HEK293 (cell line): ENCODE measurements around the gene OR2A14.

Experiments
- HOXD13 ChIP-seq: sonication (generic); formaldehyde crosslinking; IDR thresholded peaks from 2 replicates; pipeline ENCODE4 v1.8.0; 2022; ENCODE audit warnings: missing genetic modification reagents, borderline replicate concordance
- OVOL3 ChIP-seq: fragments of 450-650 bp; formaldehyde crosslinking; IDR thresholded peaks from 2 replicates; pipeline ENCODE4 v1.5.1; 2016; ENCODE audit warnings: missing biosample characterization, missing genetic modification characterization
- SP2 ChIP-seq: fragments of 450-650 bp; formaldehyde crosslinking; IDR thresholded peaks from 2 replicates; pipeline ENCODE4 v1.5.1; 2016; ENCODE audit warnings: missing biosample characterization, missing genetic modification characterization
- ZBTB11 ChIP-seq: fragments of 450-650 bp; formaldehyde crosslinking; conservative IDR thresholded peaks from 2 replicates; pipeline ENCODE4 v1.5.1; 2016; ENCODE audit warnings: low read depth, missing biosample characterization, missing genetic modification characterization
- ZBTB17 ChIP-seq: fragments of 450-650 bp; formaldehyde crosslinking; IDR thresholded peaks from 2 replicates; pipeline ENCODE4 v1.5.1; 2016; ENCODE audit warnings: missing biosample characterization, missing genetic modification characterization
- ZNF274 ChIP-seq, 2 experiments: fragments of 200-500 bp in 1 of 2; fragments of 450-650 bp in 1 of 2; sonication (Bioruptor generic) in 1 of 2; formaldehyde crosslinking in 1 of 2; IDR thresholded peaks; 2 replicates each; pipeline versions ENCODE4 v1.5.1 to v1.6.1; 2014 to 2016; ENCODE audit warnings: borderline replicate concordance in 1 of 2, inconsistent platforms in 1 of 2, low read length in 1 of 2, missing biosample characterization in 1 of 2, missing genetic modification characterization in 1 of 2
- ZNF670 ChIP-seq: fragments of 450-650 bp; formaldehyde crosslinking; IDR thresholded peaks from 2 replicates; pipeline ENCODE4 v1.5.1; 2016; ENCODE audit warnings: missing biosample characterization, missing genetic modification characterization, low read depth
- ZSCAN23 ChIP-seq: fragments of 450-650 bp; formaldehyde crosslinking; IDR thresholded peaks from 2 replicates; pipeline ENCODE4 v1.5.1; 2016; ENCODE audit warnings: missing biosample characterization, missing genetic modification characterization
- TF ChIP-seq, protein P1 (sequence below): fragments of 450-650 bp; formaldehyde crosslinking; IDR thresholded peaks from 2 replicates; pipeline ENCODE4 v1.5.1; 2016; ENCODE audit warnings: missing biosample characterization, missing genetic modification characterization
- TF ChIP-seq, protein P2 (sequence below): fragments of 450-650 bp; formaldehyde crosslinking; IDR thresholded peaks from 2 replicates; pipeline ENCODE4 v1.5.1; 2016; ENCODE audit warnings: missing biosample characterization, missing genetic modification characterization

DNA sequence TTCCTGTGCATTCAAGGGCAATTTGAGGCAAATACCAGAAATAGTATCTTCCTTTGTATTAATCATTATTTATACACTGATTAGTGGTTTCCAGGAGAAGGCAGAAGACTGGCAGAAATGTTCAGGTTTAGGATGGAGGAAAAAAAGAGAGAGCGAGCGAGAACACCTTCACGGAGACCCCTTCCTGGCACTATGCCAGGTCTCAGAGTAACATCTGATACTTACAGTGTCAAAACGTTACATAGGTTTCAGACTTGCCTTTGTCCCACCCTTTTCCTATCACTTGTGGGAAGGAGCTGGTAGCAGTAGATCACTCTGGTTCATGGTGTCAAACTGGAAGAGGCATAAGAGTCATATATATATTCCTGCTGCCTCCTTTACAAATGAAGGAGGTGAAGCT, 36.2 kb upstream of the OR2A14 start:
- TF ChIP-seq, protein P1, sequence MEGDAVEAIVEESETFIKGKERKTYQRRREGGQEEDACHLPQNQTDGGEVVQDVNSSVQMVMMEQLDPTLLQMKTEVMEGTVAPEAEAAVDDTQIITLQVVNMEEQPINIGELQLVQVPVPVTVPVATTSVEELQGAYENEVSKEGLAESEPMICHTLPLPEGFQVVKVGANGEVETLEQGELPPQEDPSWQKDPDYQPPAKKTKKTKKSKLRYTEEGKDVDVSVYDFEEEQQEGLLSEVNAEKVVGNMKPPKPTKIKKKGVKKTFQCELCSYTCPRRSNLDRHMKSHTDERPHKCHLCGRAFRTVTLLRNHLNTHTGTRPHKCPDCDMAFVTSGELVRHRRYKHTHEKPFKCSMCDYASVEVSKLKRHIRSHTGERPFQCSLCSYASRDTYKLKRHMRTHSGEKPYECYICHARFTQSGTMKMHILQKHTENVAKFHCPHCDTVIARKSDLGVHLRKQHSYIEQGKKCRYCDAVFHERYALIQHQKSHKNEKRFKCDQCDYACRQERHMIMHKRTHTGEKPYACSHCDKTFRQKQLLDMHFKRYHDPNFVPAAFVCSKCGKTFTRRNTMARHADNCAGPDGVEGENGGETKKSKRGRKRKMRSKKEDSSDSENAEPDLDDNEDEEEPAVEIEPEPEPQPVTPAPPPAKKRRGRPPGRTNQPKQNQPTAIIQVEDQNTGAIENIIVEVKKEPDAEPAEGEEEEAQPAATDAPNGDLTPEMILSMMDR (tag by site-specific recombination), result no peak
- TF ChIP-seq, protein P2, sequence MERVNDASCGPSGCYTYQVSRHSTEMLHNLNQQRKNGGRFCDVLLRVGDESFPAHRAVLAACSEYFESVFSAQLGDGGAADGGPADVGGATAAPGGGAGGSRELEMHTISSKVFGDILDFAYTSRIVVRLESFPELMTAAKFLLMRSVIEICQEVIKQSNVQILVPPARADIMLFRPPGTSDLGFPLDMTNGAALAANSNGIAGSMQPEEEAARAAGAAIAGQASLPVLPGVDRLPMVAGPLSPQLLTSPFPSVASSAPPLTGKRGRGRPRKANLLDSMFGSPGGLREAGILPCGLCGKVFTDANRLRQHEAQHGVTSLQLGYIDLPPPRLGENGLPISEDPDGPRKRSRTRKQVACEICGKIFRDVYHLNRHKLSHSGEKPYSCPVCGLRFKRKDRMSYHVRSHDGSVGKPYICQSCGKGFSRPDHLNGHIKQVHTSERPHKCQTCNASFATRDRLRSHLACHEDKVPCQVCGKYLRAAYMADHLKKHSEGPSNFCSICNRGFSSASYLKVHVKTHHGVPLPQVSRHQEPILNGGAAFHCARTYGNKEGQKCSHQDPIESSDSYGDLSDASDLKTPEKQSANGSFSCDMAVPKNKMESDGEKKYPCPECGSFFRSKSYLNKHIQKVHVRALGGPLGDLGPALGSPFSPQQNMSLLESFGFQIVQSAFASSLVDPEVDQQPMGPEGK (tag by site-specific recombination), result no peak
- TF ChIP-seq SP2 (tag by site-specific recombination), result no peak
- no peak for TF ChIP-seq HOXD13
- TF ChIP-seq ZNF670 (tag by site-specific recombination), result no peak
- TF ChIP-seq ZBTB11 (tag by site-specific recombination), result no peak
- TF ChIP-seq ZNF274 (IDR thresholded peaks at IDR 0.05; ENCODE audit: low read length), result no peak
- TF ChIP-seq ZNF274 (tag by site-specific recombination; IDR thresholded peaks at IDR 0.05; ENCODE audit: borderline replicate concordance), result no peak
- no peak for TF ChIP-seq OVOL3 (tag by site-specific recombination)
- TF ChIP-seq ZBTB17, result no peak
- TF ChIP-seq ZSCAN23, result no peak
